IPS-18a (cell line): ENCODE results near the gene SF3B4.
"Not testable (repeated sequence)": the region's sequence is repeated elsewhere in the genome, so short reads cannot be mapped to it uniquely, and the experiment has no call there.

Experiments
- H3K27ac ChIP-seq: one replicate; pipeline ENCODE4 v1.5.1; 2013; ENCODE audit warnings: low read length
- H3K27me3 ChIP-seq: one replicate; pipeline ENCODE4 v1.6.1; 2013; ENCODE audit warnings: mild to moderate bottlenecking, low read length; ENCODE audit not compliant: control insufficient read depth, insufficient read depth
- H3K36me3 ChIP-seq: one replicate; pipeline ENCODE4 v1.6.1; 2013; ENCODE audit warnings: low read depth, low read length; ENCODE audit not compliant: control insufficient read depth
- H3K4me1 ChIP-seq: one replicate; pipeline ENCODE4 v1.6.1; 2013; ENCODE audit warnings: low read depth, low read length; ENCODE audit not compliant: control insufficient read depth
- H3K4me3 ChIP-seq: one replicate; pipeline ENCODE4 v1.5.1; 2013; ENCODE audit warnings: low read length
- H3K9ac ChIP-seq: one replicate; pipeline ENCODE4 v1.6.1; 2013; ENCODE audit warnings: mild to moderate bottlenecking, low read length, moderate library complexity
- H3K9me3 ChIP-seq: one replicate; pipeline ENCODE4 v1.6.1; 2013; ENCODE audit warnings: low read depth, low read length; ENCODE audit not compliant: control insufficient read depth

The SF3B4 gene

DNA sequence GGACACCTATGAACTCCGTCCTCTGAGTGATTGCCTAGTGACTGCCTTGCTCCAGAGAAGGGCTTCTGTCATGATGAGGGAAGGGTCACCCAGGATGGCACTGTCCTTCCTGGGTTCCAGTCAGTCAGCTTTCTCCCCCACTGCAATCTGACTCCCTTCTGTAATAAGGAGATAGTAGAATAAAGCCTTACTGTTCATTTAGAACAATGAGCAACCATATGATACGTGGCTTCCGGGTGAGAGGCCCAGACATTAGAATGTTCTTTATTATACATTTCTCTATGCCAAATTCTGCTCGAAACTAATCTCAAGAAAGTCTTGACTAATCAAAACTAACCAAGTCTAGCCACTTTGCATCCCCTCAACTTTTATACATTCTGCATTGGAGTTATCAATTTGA lies 17.6 kb upstream of the SF3B4 start:
- no peaks in the 10 kb centered on the region for H3K9me3 ChIP-seq
- peaks cover 44% of the 10 kb centered on the region for H3K36me3 ChIP-seq
- H3K27me3 ChIP-seq, result no peaks in the 10 kb centered on the region
- no peak overlapping the region for H3K9ac ChIP-seq
- no peak overlapping the region for H3K27ac ChIP-seq
- H3K4me1 ChIP-seq, result peaks cover 12% of the 10 kb centered on the region
- no peak overlapping the region for H3K4me3 ChIP-seq

- Histone ChIP-seq H3K36me3 (peaks cover 28% of the 10 kb centered on the region), H3K4me3 (no peak overlapping the region), H3K27ac (no peak overlapping the region), H3K4me1 (peaks cover 25% of the 10 kb centered on the region), H3K9me3 (no peaks in the 10 kb centered on the region), H3K27me3 (no peaks in the 10 kb centered on the region), H3K9ac (no peak overlapping the region)
Observed at GRCh38 chr1:149942885-149943284, 15.3 kb upstream of the SF3B4 start.

- H3K4me1 ChIP-seq, result peaks cover 32% of the 10 kb centered on the region
- no peak overlapping the region for H3K4me3 ChIP-seq
Observed at GRCh38 chr1:149942207-149942606, 14.6 kb upstream of the SF3B4 start.

GRCh38 chr1:149940427-149940826 lies 12.8 kb upstream of the SF3B4 start:
- peaks cover 36% of the 10 kb centered on the region for H3K4me1 ChIP-seq
- H3K9ac ChIP-seq, result no peak overlapping the region
- peaks cover 17% of the 10 kb centered on the region for H3K36me3 ChIP-seq
- no peaks in the 10 kb centered on the region for H3K9me3 ChIP-seq
- no peaks in the 10 kb centered on the region for H3K27me3 ChIP-seq
- H3K4me3 ChIP-seq, result no peak overlapping the region
- no peak overlapping the region for H3K27ac ChIP-seq

More at GRCh38 chr1:149942207-149942606, 14.6 kb upstream of the SF3B4 start:
- H3K27ac ChIP-seq, result no peak overlapping the region
- H3K36me3 ChIP-seq, result peaks cover 22% of the 10 kb centered on the region
- H3K9me3 ChIP-seq, result no peaks in the 10 kb centered on the region
- H3K9ac ChIP-seq, result no peak overlapping the region
- no peaks in the 10 kb centered on the region for H3K27me3 ChIP-seq

DNA sequence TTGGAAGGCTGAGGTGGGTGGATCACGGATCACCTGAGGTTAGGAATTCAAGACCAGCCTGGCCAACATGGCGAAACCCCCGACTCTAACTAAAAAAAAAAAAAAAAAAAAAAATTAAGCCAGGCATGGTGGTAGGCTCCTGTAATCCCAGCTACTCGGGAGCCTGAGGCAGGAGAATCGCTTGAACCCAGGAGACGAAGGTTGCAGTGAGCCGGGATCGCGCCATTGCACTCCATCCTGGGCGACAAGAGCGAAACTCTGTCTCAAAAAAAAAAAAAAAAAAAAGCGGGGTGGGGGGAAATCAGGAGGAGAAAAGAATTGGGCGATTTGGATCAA lies 11.0 kb upstream of the SF3B4 start:
- Histone ChIP-seq H3K9ac (peak overlapping the region; percentile 19), H3K4me3 (peak overlapping the region; percentile 25), H3K4me1 (peaks cover 36% of the 10 kb centered on the region)
- H3K27ac ChIP-seq, H3K27me3 ChIP-seq, H3K36me3 ChIP-seq, H3K9me3 ChIP-seq: not testable (repeated sequence)

GRCh38 chr1:149937759-149938158 lies 10.2 kb upstream of the SF3B4 start:
- Histone ChIP-seq H3K9ac (no peak overlapping the region), H3K4me1 (peaks cover 36% of the 10 kb centered on the region), H3K27ac (no peak overlapping the region), H3K4me3 (peak overlapping the region; percentile 46), H3K27me3 (no peaks in the 10 kb centered on the region), H3K9me3 (no peaks in the 10 kb centered on the region), H3K36me3 (no peaks in the 10 kb centered on the region)

DNA sequence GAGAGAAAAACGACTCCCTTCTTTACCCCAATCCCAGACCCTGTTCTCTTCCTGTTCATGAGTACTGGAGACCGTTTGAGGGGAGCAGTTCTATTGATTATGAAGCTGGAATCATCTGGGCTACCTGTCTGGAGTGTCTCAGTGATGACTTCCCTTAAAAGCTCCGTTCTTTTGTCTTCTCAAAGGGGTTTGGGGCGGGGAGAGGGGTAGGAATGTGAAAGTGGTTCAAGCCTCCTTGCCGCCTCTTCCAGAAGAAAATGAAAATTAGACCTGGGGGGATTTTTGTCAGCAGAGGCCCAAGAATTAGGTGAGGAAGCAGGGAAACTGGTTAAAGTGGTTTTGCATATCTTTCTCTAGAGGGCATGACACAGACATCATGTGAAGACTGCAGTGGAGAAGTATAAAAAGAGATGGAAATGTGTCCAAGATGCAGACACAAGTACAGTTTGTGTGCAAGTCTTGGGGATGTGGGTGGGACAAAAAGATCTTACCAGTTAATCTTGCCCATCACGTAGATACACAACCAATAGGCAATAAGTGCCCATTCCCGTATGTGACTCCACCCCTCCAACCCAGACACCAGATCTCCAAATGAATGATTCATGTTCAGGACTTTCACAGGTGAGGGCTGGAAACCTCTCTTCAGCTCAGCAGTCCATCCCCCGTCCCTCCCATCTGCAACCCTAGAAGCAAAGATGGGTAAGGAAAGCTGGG lies 9.5 kb upstream of the SF3B4 start:
- no peak overlapping the region for H3K27ac ChIP-seq
- H3K4me3 ChIP-seq, result peak overlapping the region; percentile 46
- no peaks in the 10 kb centered on the region for H3K27me3 ChIP-seq
- peak overlapping the region; percentile 21 for H3K9ac ChIP-seq
- H3K4me1 ChIP-seq, result peaks cover 33% of the 10 kb centered on the region
- no peaks in the 10 kb centered on the region for H3K9me3 ChIP-seq
- H3K36me3 ChIP-seq, result no peaks in the 10 kb centered on the region

- Histone ChIP-seq H3K36me3 (no peaks in the 10 kb centered on the region), H3K27me3 (no peaks in the 10 kb centered on the region), H3K9me3 (no peaks in the 10 kb centered on the region), H3K4me3 (peak within 1 kb of the TSS; percentile 46), H3K4me1 (peaks cover 29% of the 10 kb centered on the region), H3K27ac (no peak within 1 kb of the TSS), H3K9ac (peak within 1 kb of the TSS; percentile 21)
Observed at GRCh38 chr1:149936170-149936991, 8.8 kb upstream of the SF3B4 start, which contains the start of gene MTMR11. Gene MTMR11 (minus strand): TSS chr1:149936879. CDS start chr1:149936647, 232 bp downstream.

DNA sequence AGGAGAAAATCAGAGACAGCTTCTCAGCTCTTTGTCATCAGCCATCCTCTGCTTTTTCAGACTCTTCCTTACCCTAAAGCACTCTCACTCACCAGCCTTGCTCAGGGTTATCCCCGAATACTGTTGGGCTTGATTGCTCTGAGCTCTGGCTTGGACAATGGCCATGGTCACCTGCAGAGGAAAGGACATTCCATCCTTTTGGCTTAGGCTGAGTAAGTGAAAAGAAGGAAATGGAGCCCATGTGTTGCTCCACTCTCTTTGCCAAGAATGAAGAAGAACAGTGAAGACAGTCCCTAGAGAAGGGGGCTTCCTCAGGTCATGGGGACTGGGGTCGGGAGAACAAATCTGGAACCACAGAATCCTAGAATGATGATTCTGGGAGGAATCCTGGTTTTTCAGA lies 6.8 kb upstream of the SF3B4 start:
- Histone ChIP-seq H3K4me3 (no peak overlapping the region), H3K4me1 (peaks cover 19% of the 10 kb centered on the region), H3K27ac (no peak overlapping the region), H3K9me3 (no peaks in the 10 kb centered on the region), H3K9ac (no peak overlapping the region), H3K36me3 (no peaks in the 10 kb centered on the region), H3K27me3 (no peaks in the 10 kb centered on the region)

- peaks cover 19% of the 10 kb centered on the region for H3K4me1 ChIP-seq
- no peak overlapping the region for H3K27ac ChIP-seq
- no peaks in the 10 kb centered on the region for H3K36me3 ChIP-seq
- no peak overlapping the region for H3K4me3 ChIP-seq
- H3K27me3 ChIP-seq, result no peaks in the 10 kb centered on the region
- H3K9ac ChIP-seq, result no peak overlapping the region
- no peaks in the 10 kb centered on the region for H3K9me3 ChIP-seq
Observed at GRCh38 chr1:149933208-149933607, 5.6 kb upstream of the SF3B4 start.

DNA sequence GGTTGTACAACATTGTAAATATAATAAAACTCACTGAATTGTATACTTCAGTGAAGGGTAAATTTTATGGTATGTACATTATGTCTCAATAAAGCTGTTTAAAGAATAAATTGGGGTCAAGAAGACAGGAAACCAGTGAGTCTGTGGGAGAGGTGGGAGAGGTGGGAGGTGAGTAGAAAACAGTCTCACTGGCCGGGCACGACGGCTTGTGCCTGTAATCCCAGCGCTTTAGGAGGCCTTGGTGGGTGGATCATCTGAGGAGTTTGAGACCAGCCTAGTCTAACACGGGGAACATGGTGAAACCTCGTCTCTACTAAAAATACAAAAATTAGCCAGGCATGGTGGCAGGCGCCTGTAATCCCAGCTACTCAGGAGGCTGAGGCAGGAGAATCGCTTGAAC lies 4.9 kb upstream of the SF3B4 start:
- Histone ChIP-seq H3K27me3 (no peaks in the 10 kb centered on the region), H3K27ac (no peak overlapping the region), H3K9ac (no peak overlapping the region), H3K4me3 (no peak overlapping the region), H3K9me3 (no peaks in the 10 kb centered on the region), H3K4me1 (peaks cover 12% of the 10 kb centered on the region), H3K36me3 (no peaks in the 10 kb centered on the region)
